T-helper 1 cell treated with Interleukin-12 subunit alpha and Interleukin-12 subunit beta and Interleukin-4 antibody, amounts not matched to agents 30 μg/mL and 1 μg/mL, for 36 hours (primary cell): ENCODE results near the gene CDKN1C.
A peak's percentile ranks its signal among the peaks of the same experiment; 100 is the strongest.

ENCODE experiments used
- H3K27ac Mint-ChIP-seq: one replicate; pipeline ENCODE4 v1.8.0; 2021; ENCODE audit warnings: mild to moderate bottlenecking, mixed read lengths
- H3K27me3 Mint-ChIP-seq: one replicate; pipeline ENCODE4 v1.8.0; 2021; ENCODE audit warnings: low read depth, mixed read lengths
- H3K36me3 Mint-ChIP-seq: one replicate; pipeline ENCODE4 v1.8.0; 2021; ENCODE audit warnings: low read depth, mixed read lengths
- H3K4me1 Mint-ChIP-seq: one replicate; pipeline ENCODE4 v1.8.0; 2021; ENCODE audit warnings: low read depth, mixed read lengths
- H3K4me3 Mint-ChIP-seq: one replicate; pipeline ENCODE4 v1.8.0; 2021; ENCODE audit warnings: mild to moderate bottlenecking, moderate library complexity, mixed read lengths
- H3K9me3 Mint-ChIP-seq: one replicate; pipeline ENCODE4 v1.8.0; 2021; ENCODE audit warnings: mixed read lengths

The CDKN1C gene

GRCh38 chr11:2903672-2904011, 18.1 kb upstream of the CDKN1C start:
- Mint-ChIP-seq H3K4me1 (peaks cover 32% of the 10 kb centered on the region), H3K36me3 (peaks cover 10% of the 10 kb centered on the region), H3K27me3 (no peaks in the 10 kb centered on the region), H3K27ac (peak overlapping the region; percentile 61), H3K9me3 (peaks cover 9% of the 10 kb centered on the region), H3K4me3 (peak overlapping the region; percentile 65)

- Mint-ChIP-seq H3K4me1 (peaks cover 38% of the 10 kb centered on the region), H3K27me3 (no peaks in the 10 kb centered on the region), H3K9me3 (peaks cover 9% of the 10 kb centered on the region), H3K36me3 (peaks cover 10% of the 10 kb centered on the region), H3K4me3 (peak overlapping the region; percentile 65), H3K27ac (peak overlapping the region; percentile 61)
These were observed 17.5 kb upstream of the CDKN1C start for GRCh38 chr11:2902784-2903671.

DNA sequence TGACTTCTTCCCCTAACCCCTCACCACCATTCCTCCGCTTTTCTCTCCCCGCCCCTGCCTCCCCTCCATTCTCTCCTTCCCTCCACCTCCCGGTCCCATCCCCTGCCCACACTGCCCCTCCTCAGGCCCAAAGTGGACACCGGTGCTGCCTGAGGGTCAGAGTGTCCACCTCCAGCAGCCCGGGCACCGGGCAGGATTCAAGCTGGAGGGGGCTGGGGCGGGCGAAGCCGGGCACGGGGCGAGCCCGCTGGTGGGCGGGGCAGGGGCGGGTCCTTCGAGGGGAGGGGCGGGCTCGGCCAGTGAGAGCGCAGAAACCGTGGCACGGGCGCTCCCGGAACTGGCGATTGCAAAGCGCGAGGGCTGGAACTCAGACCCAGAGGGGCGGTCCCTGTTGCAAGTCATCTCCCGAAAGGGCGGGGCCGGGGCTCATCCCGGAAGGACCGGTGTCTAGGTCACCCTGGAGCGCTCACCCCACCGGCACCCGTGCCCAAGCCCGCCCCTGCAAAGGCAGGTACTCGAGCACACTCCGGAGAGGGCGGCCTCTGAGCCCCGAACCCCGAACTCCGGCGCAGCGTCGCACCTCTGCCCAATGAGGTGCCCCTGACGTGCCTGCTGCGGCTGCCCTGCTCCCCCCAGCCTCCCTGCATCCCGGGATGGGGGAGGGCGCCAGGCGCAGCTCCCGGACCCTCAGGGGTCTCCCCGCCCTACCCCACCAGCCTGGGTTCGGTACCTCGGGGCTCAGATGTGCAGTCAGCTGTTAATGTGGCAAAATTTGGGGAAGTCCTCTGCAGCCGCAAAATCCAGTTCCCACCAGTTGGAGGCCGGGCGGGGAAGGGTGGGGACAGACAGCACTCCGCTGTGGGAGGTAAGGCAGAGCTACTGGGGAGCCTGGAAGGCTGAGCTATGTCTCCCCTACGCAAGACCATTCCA, 16.5 kb upstream of the CDKN1C start:
- peak overlapping the region; percentile 41 for H3K27ac Mint-ChIP-seq
- H3K4me1 Mint-ChIP-seq = peaks cover 42% of the 10 kb centered on the region
- peak overlapping the region; percentile 57 for H3K4me3 Mint-ChIP-seq
- H3K27me3 Mint-ChIP-seq = no peaks in the 10 kb centered on the region
- H3K9me3 Mint-ChIP-seq = peaks cover 9% of the 10 kb centered on the region
- peaks cover 10% of the 10 kb centered on the region for H3K36me3 Mint-ChIP-seq

GRCh38 chr11:2901196-2901796, 15.7 kb upstream of the CDKN1C start:
- no peak overlapping the region for H3K27ac Mint-ChIP-seq
- peaks cover 10% of the 10 kb centered on the region for H3K36me3 Mint-ChIP-seq
- peak overlapping the region; percentile 58 for H3K4me3 Mint-ChIP-seq
- no peaks in the 10 kb centered on the region for H3K27me3 Mint-ChIP-seq
- H3K4me1 Mint-ChIP-seq = peaks cover 42% of the 10 kb centered on the region
- peaks cover 9% of the 10 kb centered on the region for H3K9me3 Mint-ChIP-seq

DNA sequence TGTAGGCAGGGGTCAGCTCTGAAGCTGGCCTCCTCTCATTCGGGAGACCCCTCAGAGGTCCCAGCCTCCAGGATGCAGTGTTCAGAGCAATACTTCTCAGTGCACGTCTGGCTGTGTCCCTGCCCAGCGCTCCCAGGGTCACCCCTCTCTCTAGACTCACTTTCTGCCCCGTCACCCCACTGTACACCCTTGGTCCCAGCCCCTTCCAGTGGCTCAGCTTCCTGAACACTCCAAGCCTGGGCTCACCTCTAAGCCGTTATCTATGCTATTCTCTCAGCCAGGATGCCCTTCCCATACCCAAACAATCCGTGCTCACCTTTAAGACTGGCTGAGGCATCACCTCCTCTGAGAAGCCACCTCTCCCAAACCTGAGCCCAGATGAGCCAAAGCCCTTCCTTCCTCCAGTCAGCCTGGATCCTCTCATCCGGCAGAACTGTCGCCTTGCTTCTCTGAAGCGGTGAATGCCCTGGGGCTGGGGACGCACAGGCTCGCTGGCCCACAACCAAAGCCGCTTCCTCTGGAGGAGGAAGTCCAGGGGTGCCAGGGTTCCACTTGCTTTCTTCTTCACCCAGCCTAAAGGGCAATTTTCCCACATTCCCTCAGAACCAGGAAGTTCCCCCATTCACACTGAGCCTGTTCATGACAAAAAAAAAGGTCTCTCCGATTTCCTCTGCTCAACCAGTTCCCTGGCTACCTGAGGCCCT, 13.7 kb upstream of the CDKN1C start:
- peaks cover 2% of the 10 kb centered on the region for H3K36me3 Mint-ChIP-seq
- H3K9me3 Mint-ChIP-seq = no peaks in the 10 kb centered on the region
- H3K4me1 Mint-ChIP-seq = peaks cover 32% of the 10 kb centered on the region
- peak overlapping the region; percentile 82 for H3K4me3 Mint-ChIP-seq
- H3K27ac Mint-ChIP-seq = peak overlapping the region; percentile 73
- H3K27me3 Mint-ChIP-seq = no peaks in the 10 kb centered on the region

- H3K27ac Mint-ChIP-seq = peak overlapping the region; percentile 97
- H3K4me1 Mint-ChIP-seq = peaks cover 28% of the 10 kb centered on the region
- H3K9me3 Mint-ChIP-seq = no peaks in the 10 kb centered on the region
- no peaks in the 10 kb centered on the region for H3K27me3 Mint-ChIP-seq
- H3K4me3 Mint-ChIP-seq = peak overlapping the region; percentile 82
- H3K36me3 Mint-ChIP-seq = no peaks in the 10 kb centered on the region
These were observed 12.9 kb upstream of the CDKN1C start for GRCh38 chr11:2898366-2899079.

GRCh38 chr11:2897048-2897447, 11.5 kb upstream of the CDKN1C start:
- H3K27ac Mint-ChIP-seq = no peak overlapping the region
- no peaks in the 10 kb centered on the region for H3K27me3 Mint-ChIP-seq
- H3K4me1 Mint-ChIP-seq = peaks cover 32% of the 10 kb centered on the region
- H3K36me3 Mint-ChIP-seq = no peaks in the 10 kb centered on the region
- no peak overlapping the region for H3K4me3 Mint-ChIP-seq
- no peaks in the 10 kb centered on the region for H3K9me3 Mint-ChIP-seq

DNA sequence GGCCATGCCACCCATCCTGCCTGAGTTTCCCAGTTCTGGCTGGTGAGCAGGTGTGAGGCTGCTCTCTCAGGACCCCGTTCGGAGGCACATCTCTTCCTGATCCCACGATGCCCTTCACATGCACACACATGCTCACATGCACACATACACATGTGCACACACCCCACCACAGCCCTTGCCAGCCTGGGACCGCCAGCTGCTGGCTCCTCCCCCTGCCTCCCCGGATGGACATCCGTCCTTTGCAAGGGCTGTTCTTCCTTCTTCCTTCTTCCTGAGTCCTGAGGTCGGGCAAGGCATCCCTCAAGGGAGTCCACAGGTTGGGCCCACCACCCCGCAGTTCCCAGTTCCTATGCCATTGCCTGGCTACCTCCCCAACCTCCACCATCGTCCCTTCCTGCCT, 10.5 kb upstream of the CDKN1C start:
- Mint-ChIP-seq H3K27me3 (no peaks in the 10 kb centered on the region), H3K4me1 (peaks cover 35% of the 10 kb centered on the region), H3K4me3 (no peak overlapping the region), H3K36me3 (no peaks in the 10 kb centered on the region), H3K27ac (peak overlapping the region; percentile 62), H3K9me3 (no peaks in the 10 kb centered on the region)

DNA sequence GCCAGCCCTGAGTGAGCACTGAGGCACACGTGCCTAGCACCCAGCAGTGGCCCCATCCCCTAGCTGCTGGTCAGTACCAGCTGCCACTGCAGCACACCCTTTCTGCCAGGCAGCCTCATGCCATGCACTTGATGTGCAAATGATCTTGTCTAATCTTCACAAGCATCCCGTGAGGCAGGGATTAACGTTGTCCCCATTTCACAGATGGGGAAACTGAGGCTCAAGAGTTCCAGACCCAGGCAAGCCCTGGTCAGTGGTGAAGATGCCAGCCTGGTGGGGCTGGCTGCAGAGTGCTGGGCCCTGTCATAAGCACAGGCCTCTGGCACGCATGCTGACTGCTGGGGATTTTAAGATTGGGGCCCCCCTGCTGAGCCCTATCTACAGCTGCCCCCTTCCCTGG, 8.4 kb upstream of the CDKN1C start:
- no peak overlapping the region for H3K27ac Mint-ChIP-seq
- H3K4me1 Mint-ChIP-seq = peaks cover 20% of the 10 kb centered on the region
- no peaks in the 10 kb centered on the region for H3K9me3 Mint-ChIP-seq
- no peaks in the 10 kb centered on the region for H3K27me3 Mint-ChIP-seq
- no peaks in the 10 kb centered on the region for H3K36me3 Mint-ChIP-seq
- no peak overlapping the region for H3K4me3 Mint-ChIP-seq

DNA sequence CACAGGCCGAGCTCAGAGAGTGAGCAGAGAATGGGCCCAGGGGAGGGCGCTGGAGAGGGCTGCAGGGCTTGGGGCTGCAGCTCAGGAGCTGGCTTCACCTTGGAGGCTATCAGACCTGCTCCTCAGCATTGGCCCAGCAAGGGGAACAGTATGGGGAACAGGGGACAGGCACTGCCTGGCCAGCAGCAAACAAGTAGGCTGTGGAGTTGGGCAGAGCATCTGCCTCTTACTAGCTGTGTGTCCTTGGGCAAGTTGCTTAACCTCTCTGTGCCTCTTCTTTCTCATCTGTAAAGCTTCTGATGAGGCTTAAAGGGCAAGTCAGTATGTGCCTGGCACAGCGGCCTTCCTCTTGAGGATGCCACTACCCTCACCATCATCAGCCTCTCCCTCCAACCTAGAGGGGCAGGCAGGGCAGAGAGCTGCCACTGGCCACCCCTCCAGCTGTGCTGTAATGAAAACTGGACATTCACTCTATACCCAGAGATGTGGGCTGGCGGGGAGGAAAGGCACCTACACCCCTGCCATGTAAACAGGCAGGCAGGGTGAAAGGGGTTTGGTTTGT, 7.5 kb upstream of the CDKN1C start:
- H3K27me3 Mint-ChIP-seq = no peaks in the 10 kb centered on the region
- H3K9me3 Mint-ChIP-seq = no peaks in the 10 kb centered on the region
- peaks cover 11% of the 10 kb centered on the region for H3K4me1 Mint-ChIP-seq
- H3K4me3 Mint-ChIP-seq = peak overlapping the region; percentile 81
- no peaks in the 10 kb centered on the region for H3K36me3 Mint-ChIP-seq
- peak overlapping the region; percentile 76 for H3K27ac Mint-ChIP-seq

DNA sequence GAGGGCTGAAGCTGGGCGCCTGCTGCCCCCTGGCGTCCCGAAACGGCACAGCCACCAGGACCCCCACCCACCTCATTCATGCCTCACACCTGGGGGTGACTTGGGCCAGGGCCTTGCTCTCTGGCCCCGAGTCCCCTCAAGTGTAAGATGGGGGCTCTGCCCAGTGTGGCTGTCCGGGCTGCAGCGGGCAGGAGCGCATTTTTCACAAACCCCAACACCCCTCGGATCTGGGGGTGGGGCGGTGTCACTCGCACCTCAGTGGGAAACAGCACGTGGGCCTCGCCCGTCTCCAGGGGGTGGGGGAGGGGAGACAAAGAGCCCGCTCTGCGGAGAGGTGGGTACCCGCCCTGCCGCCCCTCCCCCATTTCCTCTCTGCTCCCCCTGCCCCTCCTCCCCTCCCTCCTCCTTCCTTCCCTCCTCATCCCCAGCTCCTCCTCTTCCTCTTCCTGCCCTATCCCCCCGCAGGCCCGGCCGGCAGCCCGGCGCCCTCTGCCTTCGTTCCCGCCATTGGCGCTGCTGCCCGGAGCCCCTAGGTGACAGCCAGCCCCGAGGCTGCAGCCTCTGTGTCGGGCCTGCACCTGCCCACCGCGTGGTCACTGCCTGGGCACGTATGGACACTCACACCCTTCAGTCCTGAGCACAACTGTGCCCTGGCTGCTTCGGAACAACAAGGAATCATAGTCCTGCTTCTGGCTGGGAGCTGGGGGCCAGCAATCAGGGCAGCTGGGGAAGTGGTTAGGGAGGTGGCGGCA, 6.8 kb upstream of the CDKN1C start:
- H3K27me3 Mint-ChIP-seq = peaks cover under 1% of the 10 kb centered on the region

GRCh38 chr11:2891326-2892214, 6.0 kb upstream of the CDKN1C start:
- Mint-ChIP-seq H3K4me1 (peaks cover 7% of the 10 kb centered on the region), H3K4me3 (peak overlapping the region; percentile 81), H3K27me3 (peaks cover 9% of the 10 kb centered on the region), H3K36me3 (no peaks in the 10 kb centered on the region), H3K9me3 (no peaks in the 10 kb centered on the region), H3K27ac (peak overlapping the region; percentile 74)

More for the DNA sequence above, 6.8 kb upstream of the CDKN1C start:
- Mint-ChIP-seq H3K4me3 (peak overlapping the region; percentile 81), H3K4me1 (peaks cover 7% of the 10 kb centered on the region), H3K36me3 (no peaks in the 10 kb centered on the region), H3K9me3 (no peaks in the 10 kb centered on the region), H3K27ac (peak overlapping the region; percentile 76)
